Nephron (organoid): ENCODE measurements around the gene LHFPL2.

Experiments
- H3K27ac Mint-ChIP-seq, 3 experiments: 2 replicates each; pipeline ENCODE4 v1.8.0; 2020; ENCODE audit warnings: mixed read lengths in 3 of 3, mild to moderate bottlenecking in 2 of 3, moderate library complexity in 1 of 3
- H3K27me3 Mint-ChIP-seq: 2 replicates; pipeline ENCODE4 v1.8.0; 2021; ENCODE audit warnings: low read depth, mild to moderate bottlenecking, moderate library complexity, mixed read lengths
- H3K36me3 Mint-ChIP-seq: 2 replicates; pipeline ENCODE4 v1.8.0; 2020; ENCODE audit warnings: low read depth, mixed read lengths
- H3K4me1 Mint-ChIP-seq: 2 replicates; pipeline ENCODE4 v1.8.0; 2020; ENCODE audit warnings: mixed read lengths
- H3K4me3 Mint-ChIP-seq, 3 experiments: 2 replicates each; pipeline ENCODE4 v1.8.0; 2020; ENCODE audit warnings: mild to moderate bottlenecking in 3 of 3, mixed read lengths in 3 of 3, moderate library complexity in 2 of 3
- H3K9me3 Mint-ChIP-seq: 2 replicates; pipeline ENCODE4 v1.8.0; 2020; ENCODE audit warnings: mixed read lengths
- CTCF ChIP-seq, 3 experiments: fragments of 200-600 bp; sonication (generic); IDR thresholded peaks; one replicate each; pipeline ENCODE4 v1.5.0; 2021; ENCODE audit warnings: antibody characterized with exemption in 3 of 3; ENCODE audit not compliant: unreplicated experiment in 3 of 3

Gene LHFPL2

DNA sequence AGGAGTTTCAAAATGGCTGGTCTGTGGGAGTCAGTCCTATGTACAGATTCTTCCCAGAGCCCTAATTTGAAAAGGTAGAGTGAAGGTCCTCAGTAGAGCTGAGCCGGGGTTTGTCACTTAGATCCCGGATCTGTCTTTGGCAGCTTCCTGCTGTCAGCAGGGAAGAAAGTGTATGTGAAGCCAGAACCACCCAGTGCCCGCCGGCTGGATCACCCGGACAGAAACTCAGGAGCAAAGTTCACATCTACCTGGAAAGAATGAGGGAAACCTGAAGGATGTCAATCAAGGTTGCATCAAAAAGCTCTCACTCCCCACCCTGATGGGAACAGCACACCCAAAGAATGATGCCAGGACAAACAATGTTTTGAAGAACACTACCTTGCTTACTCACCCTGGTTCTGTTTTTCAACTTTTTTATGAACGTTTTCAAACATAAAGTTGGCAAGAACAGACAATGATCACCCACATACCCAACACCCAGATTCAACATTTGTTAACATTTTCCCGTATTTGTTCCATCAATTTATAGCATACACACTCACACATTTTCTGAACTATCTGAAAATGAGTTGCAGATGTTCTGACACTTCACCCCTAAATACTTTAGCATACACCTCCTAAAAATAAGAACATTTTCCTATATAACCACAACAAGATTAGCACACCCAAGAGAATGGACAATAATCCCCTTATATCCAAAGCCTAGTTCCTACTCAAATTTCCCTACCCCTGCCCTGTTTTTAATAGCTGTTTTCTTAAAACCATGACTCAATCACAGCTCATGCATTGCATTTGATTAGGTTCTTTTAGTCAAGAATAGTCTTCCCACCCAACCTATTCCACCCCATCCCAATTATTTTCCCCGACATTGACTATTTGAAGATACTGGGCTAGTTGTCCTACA is 133.9 kb downstream of the LHFPL2 start:
- Mint-ChIP-seq H3K27me3 (no peaks in the 10 kb centered on the region), H3K27ac (peak overlapping the region; percentile 9 to 63 (median 27)), H3K4me3 (no peak overlapping the region), H3K36me3 (peaks cover 51% of the 10 kb centered on the region), H3K9me3 (no peaks in the 10 kb centered on the region), H3K4me1 (peaks cover 85% of the 10 kb centered on the region)
- TF ChIP-seq CTCF (IDR thresholded peaks at IDR 0.05; ENCODE audit: unreplicated experiment in 3 of 3): no peak

DNA sequence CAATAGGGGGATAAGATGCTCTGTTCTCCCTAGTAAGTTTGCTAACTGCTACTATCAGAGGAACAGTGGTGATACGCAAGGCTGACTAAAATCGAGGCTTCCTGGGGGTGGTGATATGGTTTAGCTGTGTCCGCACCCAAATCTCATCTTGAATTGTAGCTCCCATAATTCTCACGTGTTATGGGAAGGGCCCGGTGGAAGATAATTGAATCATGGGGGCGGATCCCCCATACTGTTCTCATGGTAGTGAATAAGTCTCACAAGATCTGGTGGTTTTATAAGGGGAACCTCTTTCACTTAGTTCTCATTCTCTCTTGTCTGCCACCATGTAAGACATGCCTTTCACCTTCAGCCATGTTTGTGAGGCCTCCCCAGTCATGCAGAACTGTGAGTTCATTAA is 135.1 kb downstream of the LHFPL2 start:
- Mint-ChIP-seq H3K27me3 (no peaks in the 10 kb centered on the region), H3K9me3 (no peaks in the 10 kb centered on the region), H3K4me3 (no peak overlapping the region), H3K27ac (no peak overlapping the region), H3K4me1 (peaks cover 89% of the 10 kb centered on the region), H3K36me3 (peaks cover 53% of the 10 kb centered on the region)
- no peak for TF ChIP-seq CTCF (IDR thresholded peaks at IDR 0.05; ENCODE audit: unreplicated experiment in 3 of 3)

DNA sequence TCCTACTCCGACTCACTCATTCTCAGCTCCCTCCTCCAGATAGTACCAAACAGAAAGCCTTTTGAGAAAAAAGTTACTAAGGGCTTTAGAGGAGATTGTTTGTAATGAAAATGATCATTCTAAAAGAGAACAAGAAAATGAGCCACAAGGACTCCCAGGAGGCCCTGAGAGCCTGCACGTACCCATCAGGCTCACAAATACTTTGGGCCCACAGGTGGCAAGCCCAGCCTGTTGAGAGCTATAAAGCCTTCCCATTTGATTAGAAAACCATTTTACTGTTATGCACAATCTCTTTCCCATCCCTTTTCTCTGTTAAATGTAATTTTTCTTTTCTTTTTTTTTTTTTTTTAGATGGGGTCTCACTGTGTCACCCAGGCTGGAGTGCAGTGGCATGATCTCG is 136.1 kb downstream of the LHFPL2 start:
- Mint-ChIP-seq H3K27me3 (no peaks in the 10 kb centered on the region), H3K36me3 (peaks cover 56% of the 10 kb centered on the region), H3K9me3 (no peaks in the 10 kb centered on the region), H3K4me3 (no peak overlapping the region), H3K4me1 (peaks cover 89% of the 10 kb centered on the region), H3K27ac (no peak overlapping the region)
- no peak for TF ChIP-seq CTCF (IDR thresholded peaks at IDR 0.05; ENCODE audit: unreplicated experiment in 3 of 3)

GRCh38 chr5:78511121-78511906 is 137.3 kb downstream of the LHFPL2 start:
- Mint-ChIP-seq H3K27ac (peak overlapping the region in 2 of 3 experiments; percentile 81 to 89), H3K36me3 (peaks cover 52% of the 10 kb centered on the region), H3K4me3 (peak overlapping the region in 2 of 3 experiments; percentile 7 to 48), H3K9me3 (no peaks in the 10 kb centered on the region), H3K4me1 (peaks cover 91% of the 10 kb centered on the region), H3K27me3 (no peaks in the 10 kb centered on the region)
- TF ChIP-seq CTCF (IDR thresholded peaks at IDR 0.05; ENCODE audit: unreplicated experiment in 3 of 3): no peak

DNA sequence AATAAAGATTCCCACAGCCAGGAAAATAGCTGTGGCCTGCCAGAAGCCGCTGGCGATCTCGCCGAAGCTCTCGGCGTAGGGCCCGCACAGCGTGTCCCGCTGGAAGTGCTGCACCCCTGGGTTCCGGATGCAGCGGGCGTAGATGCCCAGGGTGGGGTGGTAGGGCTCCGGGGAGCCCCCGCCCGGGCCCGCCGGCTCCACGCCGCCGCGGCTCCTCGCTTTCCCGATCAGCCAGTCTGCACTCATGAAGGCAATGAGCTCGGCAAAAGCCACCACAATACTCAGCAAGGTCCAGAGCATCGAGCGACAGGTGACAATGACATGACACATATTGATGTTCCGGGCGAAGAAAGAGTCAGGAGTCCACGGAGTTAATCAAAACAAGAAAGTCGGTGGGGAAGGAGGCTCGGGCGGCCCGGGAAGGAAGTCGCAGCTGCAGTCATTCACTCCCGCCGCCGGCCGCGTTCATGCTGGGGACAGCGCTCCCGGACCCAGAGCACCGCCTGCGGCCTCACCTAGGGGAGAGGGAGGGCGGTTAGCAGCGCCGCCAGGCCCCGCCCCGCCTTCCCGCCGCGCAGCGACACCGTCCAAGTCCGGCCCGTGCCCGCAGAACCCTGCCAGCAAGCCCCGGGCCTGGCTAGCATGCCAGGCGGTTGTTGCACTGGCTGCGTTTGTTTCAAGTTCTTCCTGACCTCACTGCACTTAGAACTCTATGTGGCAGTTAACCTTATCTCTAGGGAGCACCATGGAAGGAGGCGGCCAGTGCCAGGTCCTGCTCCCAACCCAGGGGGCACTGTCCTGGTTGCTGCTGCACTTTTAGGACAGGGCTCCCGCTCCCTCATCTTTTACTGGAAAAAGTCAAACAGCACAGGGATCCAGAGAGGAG is 138.4 kb downstream of the LHFPL2 start:
- no peaks in the 10 kb centered on the region for H3K27me3 Mint-ChIP-seq
- peak overlapping the region; percentile 59 to 79 (median 73) for H3K4me3 Mint-ChIP-seq
- peaks cover 46% of the 10 kb centered on the region for H3K36me3 Mint-ChIP-seq
- H3K27ac Mint-ChIP-seq: peak overlapping the region; percentile 81 to 93 (median 91)
- H3K9me3 Mint-ChIP-seq: no peaks in the 10 kb centered on the region
- peaks cover 90% of the 10 kb centered on the region for H3K4me1 Mint-ChIP-seq
- no peak for TF ChIP-seq CTCF (IDR thresholded peaks at IDR 0.05; ENCODE audit: unreplicated experiment in 3 of 3)
